Hepatocyte (in vitro differentiated cells): ENCODE data around the gene PHACTR1. TPM values are rescaled to one million over a fixed set of nuclear protein-coding genes. Genes with fewer than 3 reads are reported as not detected.

Experiments used
- DNase-seq: peaks from one replicate; pipeline ENCODE4 v3.0.0-alpha.2; 2016; ENCODE audit warnings: low spot score
- H2AFZ ChIP-seq: fragments of 200-600 bp; sonication (generic); 2 replicates; pipeline ENCODE4 v1.6.0; 2016; ENCODE audit warnings: antibody characterized with exemption, mild to moderate bottlenecking
- H3K27ac ChIP-seq: fragments of 200-600 bp; sonication (generic); 2 replicates; pipeline ENCODE4 v1.5.1; 2016; ENCODE audit warnings: mild to moderate bottlenecking
- H3K27me3 ChIP-seq: fragments of 200-600 bp; sonication (generic); 2 replicates; pipeline ENCODE4 v1.6.1; 2016
- H3K36me3 ChIP-seq: fragments of 200-600 bp; sonication (generic); replicated peaks from 2 replicates; pipeline ENCODE4 v1.5.1; 2016; ENCODE audit warnings: low read depth; ENCODE audit not compliant: insufficient read depth
- H3K4me1 ChIP-seq: fragments of 200-600 bp; sonication (generic); 2 replicates; pipeline ENCODE4 v1.5.1; 2016; ENCODE audit warnings: mild to moderate bottlenecking, moderate library complexity; ENCODE audit not compliant: insufficient read depth
- H3K4me2 ChIP-seq: fragments of 200-600 bp; sonication (generic); 2 replicates; pipeline ENCODE4 v1.6.0; 2016
- H3K4me3 ChIP-seq: fragments of 200-600 bp; sonication (generic); 2 replicates; pipeline ENCODE4 v1.5.1; 2016; ENCODE audit warnings: mild to moderate bottlenecking
- H3K79me2 ChIP-seq: fragments of 200-600 bp; sonication (generic); 2 replicates; pipeline ENCODE4 v1.6.0; 2017; ENCODE audit warnings: mild to moderate bottlenecking
- H3K9me2 ChIP-seq: fragments of 200-600 bp; sonication (generic); replicated peaks from 2 replicates; pipeline ENCODE4 v1.6.0; 2017; ENCODE audit warnings: mild to moderate bottlenecking; ENCODE audit not compliant: insufficient read depth
- H3K9me3 ChIP-seq: fragments of 200-600 bp; sonication (generic); 2 replicates; pipeline ENCODE4 v1.5.1; 2016; ENCODE audit warnings: low read depth, mild to moderate bottlenecking
- H4K20me1 ChIP-seq: fragments of 200-600 bp; sonication (generic); 2 replicates; pipeline ENCODE4 v1.6.0; 2016; ENCODE audit warnings: mild to moderate bottlenecking; ENCODE audit not compliant: insufficient read depth, poor library complexity, severe bottlenecking
- EZH2 ChIP-seq: fragments of 200-600 bp; sonication (generic); IDR thresholded peaks from 2 replicates; pipeline ENCODE4 v1.6.1; 2016; ENCODE audit warnings: antibody characterized with exemption, mild to moderate bottlenecking, borderline replicate concordance
- EZH2phosphoT487 ChIP-seq: fragments of 200-600 bp; sonication (generic); IDR thresholded peaks from one replicate; pipeline ENCODE4 v1.6.1; 2018; ENCODE audit warnings: antibody characterized with exemption, mild to moderate bottlenecking, low read depth, moderate library complexity; ENCODE audit not compliant: unreplicated experiment, severe bottlenecking
- WGBS: methylation state at CpG from one replicate; pipeline ENCODE4 v1.1.6; 2016; ENCODE audit warnings: low lambda C conversion rate; ENCODE audit errors: missing lambda C conversion rate; 5-methylcytosine and 5-hydroxymethylcytosine counted together
- polyA plus RNA-seq: library from polyadenylated mRNA; unstranded; fragments of >200 nt; fragmentation: Nextera tagmentation; extraction: Ambion mirVana; gene quantifications from 2 replicates; pipeline ENCODE4 v1.2.1, GENCODE V29; 2016
- total RNA-seq: library from RNA; depleted of rRNA; stranded (reverse); fragments of >200 nt; gene quantifications from 2 replicates; pipeline ENCODE4 v1.2.3, GENCODE V29; 2014
- TF ChIP-seq, protein P1 (sequence below): fragments of 200-600 bp; sonication (generic); IDR thresholded peaks from 2 replicates; pipeline ENCODE4 v1.5.1; 2016; ENCODE audit warnings: antibody characterized with exemption, mild to moderate bottlenecking; ENCODE audit not compliant: poor library complexity

Gene PHACTR1
- total and polyA plus RNA-seq, 2 experiments from 2014 or later = 3.0 to 4.3 TPM

DNA sequence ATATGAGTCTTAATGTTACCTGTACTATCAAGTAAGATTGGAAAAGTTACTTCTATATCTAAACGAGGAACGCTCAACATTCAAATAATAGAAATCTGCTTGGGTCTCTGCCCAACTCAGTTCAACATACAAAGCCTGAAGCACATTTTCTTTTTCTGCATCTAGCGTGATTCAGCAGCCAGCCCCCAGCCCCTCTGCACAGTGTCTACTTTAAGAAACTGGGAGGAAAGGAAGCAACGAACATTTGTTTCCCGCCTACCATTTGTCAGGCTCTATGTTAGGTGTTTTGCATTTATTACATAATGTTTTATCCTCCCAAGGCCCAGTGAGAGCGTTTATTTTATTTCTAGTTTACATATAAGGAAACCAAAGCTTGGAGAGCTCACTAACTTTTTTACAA is 17.3 kb downstream of the PHACTR1 start:
- no peak for DNase-seq
- Histone ChIP-seq H3K4me2 (no peak overlapping the region), H3K4me1 (no peaks in the 10 kb centered on the region), H2AFZ (no peak overlapping the region), H3K27me3 (peaks cover 7% of the 10 kb centered on the region), H3K36me3 (no peaks in the 10 kb centered on the region), H3K9me2 (no peaks in the 10 kb centered on the region), H4K20me1 (no peaks in the 10 kb centered on the region), H3K4me3 (no peak overlapping the region), H3K9me3 (no peaks in the 10 kb centered on the region), H3K79me2 (no peaks in the 10 kb centered on the region), H3K27ac (no peak overlapping the region)
- TF ChIP-seq EZH2 = no peak
- TF ChIP-seq, protein P1, sequence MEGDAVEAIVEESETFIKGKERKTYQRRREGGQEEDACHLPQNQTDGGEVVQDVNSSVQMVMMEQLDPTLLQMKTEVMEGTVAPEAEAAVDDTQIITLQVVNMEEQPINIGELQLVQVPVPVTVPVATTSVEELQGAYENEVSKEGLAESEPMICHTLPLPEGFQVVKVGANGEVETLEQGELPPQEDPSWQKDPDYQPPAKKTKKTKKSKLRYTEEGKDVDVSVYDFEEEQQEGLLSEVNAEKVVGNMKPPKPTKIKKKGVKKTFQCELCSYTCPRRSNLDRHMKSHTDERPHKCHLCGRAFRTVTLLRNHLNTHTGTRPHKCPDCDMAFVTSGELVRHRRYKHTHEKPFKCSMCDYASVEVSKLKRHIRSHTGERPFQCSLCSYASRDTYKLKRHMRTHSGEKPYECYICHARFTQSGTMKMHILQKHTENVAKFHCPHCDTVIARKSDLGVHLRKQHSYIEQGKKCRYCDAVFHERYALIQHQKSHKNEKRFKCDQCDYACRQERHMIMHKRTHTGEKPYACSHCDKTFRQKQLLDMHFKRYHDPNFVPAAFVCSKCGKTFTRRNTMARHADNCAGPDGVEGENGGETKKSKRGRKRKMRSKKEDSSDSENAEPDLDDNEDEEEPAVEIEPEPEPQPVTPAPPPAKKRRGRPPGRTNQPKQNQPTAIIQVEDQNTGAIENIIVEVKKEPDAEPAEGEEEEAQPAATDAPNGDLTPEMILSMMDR = no peak
- TF ChIP-seq EZH2phosphoT487 = no peak
- 78% methylated on average over 6 of the region's 6 CpGs for WGBS

DNA sequence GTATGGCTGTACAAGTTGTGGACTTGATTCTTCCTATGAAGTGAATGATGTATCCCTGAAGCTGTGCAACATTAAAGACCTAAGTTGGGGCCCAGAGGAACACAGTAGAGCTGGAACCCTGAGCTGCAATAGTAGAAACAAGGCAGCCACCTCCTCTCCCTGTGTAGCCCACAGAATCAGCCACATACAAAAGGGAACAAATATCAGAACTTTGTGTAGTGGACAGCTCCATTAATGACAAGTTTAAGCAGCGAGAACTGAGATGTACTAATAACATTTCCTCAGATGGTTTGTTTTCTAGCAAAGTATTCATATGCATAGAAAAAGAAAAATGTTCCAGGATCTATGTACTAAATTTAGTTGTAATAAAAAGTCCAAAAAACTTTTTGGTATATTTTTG is 19.2 kb downstream of the PHACTR1 start:
- no peaks in the 10 kb centered on the region for H3K9me2 ChIP-seq
- H3K4me1 ChIP-seq = no peaks in the 10 kb centered on the region
- TF ChIP-seq, protein P1 = no peak
- TF ChIP-seq EZH2phosphoT487 (no peak), EZH2 (no peak)
- 46% methylated on average over 1 of the region's 1 CpG for WGBS
- peaks cover 4% of the 10 kb centered on the region for H3K27me3 ChIP-seq
- H3K4me2 ChIP-seq = no peak overlapping the region
- no peak overlapping the region for H3K27ac ChIP-seq
- no peaks in the 10 kb centered on the region for H4K20me1 ChIP-seq
- no peaks in the 10 kb centered on the region for H3K36me3 ChIP-seq
- H3K4me3 ChIP-seq = no peak overlapping the region
- H3K9me3 ChIP-seq = no peaks in the 10 kb centered on the region
- no peaks in the 10 kb centered on the region for H3K79me2 ChIP-seq
- no peak overlapping the region for H2AFZ ChIP-seq
- no peak for DNase-seq

DNA sequence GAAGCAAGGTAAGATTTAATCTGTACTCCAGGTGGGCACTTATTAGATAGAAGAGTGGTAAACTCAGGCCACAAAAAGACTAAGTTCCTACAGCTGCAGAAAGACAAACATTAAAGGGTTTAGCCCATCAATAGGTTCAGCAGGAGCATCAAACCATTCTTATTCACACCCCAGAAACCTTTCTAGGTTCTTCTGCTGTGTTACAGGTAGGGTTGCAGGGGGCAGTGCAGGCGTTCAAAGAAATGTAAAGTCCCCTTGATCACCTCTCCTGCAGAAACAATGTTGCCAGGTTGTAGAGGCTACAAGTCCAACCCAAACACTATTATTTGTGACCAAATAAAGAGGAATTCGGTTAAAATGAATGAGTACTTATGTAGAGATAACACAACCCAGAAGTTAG is 31.8 kb downstream of the PHACTR1 start:
- Histone ChIP-seq H3K9me3 (no peaks in the 10 kb centered on the region), H3K9me2 (no peaks in the 10 kb centered on the region), H3K4me3 (no peak overlapping the region), H3K79me2 (no peaks in the 10 kb centered on the region), H3K36me3 (no peaks in the 10 kb centered on the region), H3K27me3 (peaks cover 51% of the 10 kb centered on the region), H3K4me1 (peaks cover 4% of the 10 kb centered on the region), H2AFZ (no peak overlapping the region), H3K4me2 (no peak overlapping the region), H3K27ac (no peak overlapping the region), H4K20me1 (no peaks in the 10 kb centered on the region)
- no peak for DNase-seq
- TF ChIP-seq EZH2 (no peak), EZH2phosphoT487 (no peak)
- TF ChIP-seq, protein P1 = no peak
- WGBS = 8% methylated on average over 2 of the region's 2 CpGs

DNA sequence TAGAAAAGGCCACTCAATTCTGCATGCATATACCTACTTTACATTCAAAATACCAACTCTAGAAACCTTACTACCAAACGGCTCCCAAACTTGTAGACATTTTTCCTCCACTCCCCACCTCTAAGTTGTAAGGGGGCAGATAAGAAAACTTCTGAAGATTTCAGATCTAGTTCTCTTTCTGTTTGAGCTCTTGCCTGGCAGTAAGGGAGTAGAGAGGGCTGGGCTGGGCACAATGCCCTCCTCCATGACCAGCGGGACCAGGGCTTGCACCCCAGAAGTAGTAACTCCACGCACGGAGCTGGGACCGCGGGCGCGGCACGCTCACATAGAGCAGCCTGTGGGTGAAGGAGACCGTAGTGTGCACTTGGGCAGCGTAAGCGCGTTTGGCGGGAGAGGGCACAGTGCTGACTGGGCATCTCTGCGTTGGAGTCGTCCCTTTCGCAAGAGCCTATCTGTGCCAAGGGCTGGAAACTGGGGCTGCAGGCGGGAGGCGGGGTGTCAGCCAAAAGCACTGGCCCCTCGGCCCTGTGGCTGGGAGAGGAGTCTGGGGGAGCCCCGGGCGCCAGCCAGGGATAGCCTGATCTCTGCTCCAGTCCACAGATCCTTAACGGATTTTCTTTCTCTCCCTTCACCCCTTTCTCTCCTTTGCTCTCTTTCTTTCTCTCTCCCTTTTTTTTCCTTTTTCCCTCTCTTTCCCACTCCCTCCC is 32.4 kb downstream of the PHACTR1 start:
- Histone ChIP-seq H3K9me2 (no peaks in the 10 kb centered on the region), H3K27me3 (peaks cover 51% of the 10 kb centered on the region), H3K79me2 (no peaks in the 10 kb centered on the region), H2AFZ (no peak overlapping the region), H3K36me3 (no peaks in the 10 kb centered on the region), H4K20me1 (no peaks in the 10 kb centered on the region), H3K4me3 (no peak overlapping the region), H3K9me3 (no peaks in the 10 kb centered on the region), H3K4me1 (peaks cover 4% of the 10 kb centered on the region), H3K27ac (no peak overlapping the region), H3K4me2 (peak overlapping the region; percentile 78)
- WGBS = 3% methylated on average over 23 of the region's 23 CpGs
- no peak for DNase-seq
- TF ChIP-seq EZH2phosphoT487 = no peak
- TF ChIP-seq EZH2 = no peak
- TF ChIP-seq, protein P1 = no peak
